Activated CD4-positive, alpha-beta T cell treated with anti-CD3 and anti-CD28 coated beads for 36 hours (primary cell): ENCODE measurements around the gene EXOSC7. TPM values are rescaled to one million over a fixed set of nuclear protein-coding genes. Genes with fewer than 3 reads are reported as not detected.
A peak's percentile ranks its signal among the peaks of the same experiment; 100 is the strongest.

ENCODE experiments used
- ATAC-seq: fragments of 200-7000 bp; cut with Tn5 transposase; one replicate; pipeline ENCODE4 v1.10.0; 2021; ENCODE audit warnings: mild to moderate bottlenecking, moderate library complexity
- CTCF ChIA-PET: fragments of 350-600 bp; sonication (Branson Sonifier 250); formaldehyde crosslinking; loops from one replicate; lab custom pipeline; 2021; ENCODE audit warnings: antibody characterized with exemption; lab: Charles Lee
- POLR2A ChIA-PET: fragments of 350-600 bp; sonication (Branson Sonifier 250); formaldehyde crosslinking; loops from one replicate; lab custom pipeline; 2021; ENCODE audit warnings: antibody characterized with exemption, inconsistent platforms; lab: Charles Lee
- DNase-seq: peaks from one replicate; pipeline ENCODE4 v3.0.0-alpha.2; 2020
- H3K27ac Mint-ChIP-seq: one replicate; pipeline ENCODE4 v1.8.0; 2021; ENCODE audit warnings: mixed read lengths
- H3K27me3 Mint-ChIP-seq: one replicate; pipeline ENCODE4 v1.8.0; 2021; ENCODE audit warnings: mixed read lengths
- H3K36me3 Mint-ChIP-seq: one replicate; pipeline ENCODE4 v1.8.0; 2021; ENCODE audit warnings: low read depth, mixed read lengths
- H3K4me1 Mint-ChIP-seq: one replicate; pipeline ENCODE4 v1.8.0; 2021; ENCODE audit warnings: mixed read lengths
- H3K4me3 Mint-ChIP-seq: one replicate; pipeline ENCODE4 v1.8.0; 2021; ENCODE audit warnings: mild to moderate bottlenecking, moderate library complexity, mixed read lengths
- H3K9me3 Mint-ChIP-seq: one replicate; pipeline ENCODE4 v1.8.0; 2021; ENCODE audit warnings: low read depth, mixed read lengths
- intact Hi-C, 2 experiments: fragments of 100-400 bp; cut with DNase I in 1 of 2; cut with micrococcal nuclease in 1 of 2; formaldehyde crosslinking; loops; one replicate each; pipeline versions ENCODE4 v1.14.2 to v1.15.1; 2022 to 2024; cut with DNase I, micrococcal nuclease
- total RNA-seq, 2 experiments: library from RNA; stranded (reverse); gene quantifications; one replicate each; pipeline ENCODE4 v1.2.3, GENCODE V29; 2021

Gene EXOSC7
- total RNA-seq, 2 experiments from 2014 or later: 42.7 to 70.7 TPM

- Mint-ChIP-seq H3K4me3 (no peak overlapping the region), H3K4me1 (peaks cover 57% of the 10 kb centered on the region), H3K9me3 (no peaks in the 10 kb centered on the region), H3K27ac (peak overlapping the region; percentile 49), H3K36me3 (peaks cover 69% of the 10 kb centered on the region), H3K27me3 (no peaks in the 10 kb centered on the region)
- no peak for DNase-seq
- ChIA-PET POLR2A (no interaction called here), CTCF (interaction anchor here (1.2 kb wide), 1 partner anchor 665 kb away, joined by 3 read pairs; no protein-coding TSS in a partner anchor)
- ATAC-seq: no peak
- intact Hi-C loops: no loop called here
Observed at GRCh38 chr3:44995142-44995770, 19.2 kb downstream of the EXOSC7 start.

DNA sequence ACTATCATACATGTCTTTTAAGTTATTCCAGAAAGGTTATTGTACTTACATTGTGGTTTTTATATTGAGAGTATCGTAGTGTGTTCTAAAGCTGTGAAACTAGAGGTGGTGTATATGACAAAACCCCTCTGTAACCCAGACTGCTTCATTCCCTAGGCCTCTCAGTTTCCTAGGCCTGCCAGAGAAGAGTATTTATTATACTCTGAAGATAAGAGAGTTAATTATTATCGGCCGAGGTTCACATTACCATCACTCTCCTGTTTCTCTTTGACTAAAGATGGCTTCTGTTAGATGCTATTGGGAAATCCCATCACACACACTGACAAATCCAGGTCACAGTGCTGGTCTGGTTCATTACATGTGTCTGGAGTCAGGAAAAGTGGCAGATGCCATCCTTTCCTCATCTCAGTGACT lies 20.5 kb downstream of the EXOSC7 start:
- CTCF ChIA-PET: interaction anchor here (0.6 to 1.2 kb wide), 7 partner anchors 9 to 664 kb away, joined by 3 to 7 read pairs (median 3); no protein-coding TSS in a partner anchor
- Mint-ChIP-seq H3K36me3 (peaks cover 65% of the 10 kb centered on the region), H3K27me3 (no peaks in the 10 kb centered on the region), H3K4me1 (peaks cover 48% of the 10 kb centered on the region), H3K4me3 (no peak overlapping the region), H3K27ac (peak overlapping the region; percentile 75), H3K9me3 (no peaks in the 10 kb centered on the region)
- ATAC-seq: peak; percentile 93
- DNase-seq: no peak
- POLR2A ChIA-PET: no interaction called here
- intact Hi-C loops: loop anchor here in 1 of 2 experiments (1.0 kb wide), 1 partner anchor 16 kb away; no protein-coding TSS in a partner anchor

- ATAC-seq: no peak
- POLR2A ChIA-PET: no interaction called here
Observed at GRCh38 chr3:44999782-45000181, 23.7 kb downstream of the EXOSC7 start.

DNA sequence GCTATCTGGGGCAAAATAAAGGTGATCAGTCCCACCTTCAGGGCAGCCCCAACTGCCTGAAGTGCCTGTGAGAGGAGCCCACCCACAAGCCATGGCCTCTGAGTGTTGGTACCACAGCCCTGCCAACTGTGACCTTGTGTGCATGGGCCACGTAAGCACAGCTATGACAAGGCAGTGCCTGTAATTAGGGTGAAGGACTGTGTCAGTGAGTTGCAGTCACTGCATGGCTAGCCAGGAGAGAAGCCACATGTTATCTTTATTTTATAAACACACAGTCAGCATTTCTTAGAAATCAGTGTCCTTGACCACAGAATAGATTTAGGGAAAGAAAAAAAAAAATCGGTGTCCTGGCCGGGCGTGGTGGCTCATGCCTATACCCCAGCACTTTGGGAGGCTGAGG lies 24.8 kb downstream of the EXOSC7 start:
- no peak for ATAC-seq

More at GRCh38 chr3:44999782-45000181, 23.7 kb downstream of the EXOSC7 start:
- DNase-seq: no peak
- H3K4me3 Mint-ChIP-seq: no peak overlapping the region
- no peaks in the 10 kb centered on the region for H3K9me3 Mint-ChIP-seq
- peaks cover 32% of the 10 kb centered on the region for H3K4me1 Mint-ChIP-seq
- CTCF ChIA-PET: interaction anchor here (0.6 kb wide), 1 partner anchor 11 kb away, joined by 3 read pairs; no protein-coding TSS in a partner anchor
- no peaks in the 10 kb centered on the region for H3K27me3 Mint-ChIP-seq
- intact Hi-C loops: loop anchor here in 1 of 2 experiments (10.0 kb wide), 1 partner anchor 465 kb away; no protein-coding TSS in a partner anchor
- H3K36me3 Mint-ChIP-seq: peaks cover 65% of the 10 kb centered on the region
- peak overlapping the region; percentile 14 for H3K27ac Mint-ChIP-seq

DNA sequence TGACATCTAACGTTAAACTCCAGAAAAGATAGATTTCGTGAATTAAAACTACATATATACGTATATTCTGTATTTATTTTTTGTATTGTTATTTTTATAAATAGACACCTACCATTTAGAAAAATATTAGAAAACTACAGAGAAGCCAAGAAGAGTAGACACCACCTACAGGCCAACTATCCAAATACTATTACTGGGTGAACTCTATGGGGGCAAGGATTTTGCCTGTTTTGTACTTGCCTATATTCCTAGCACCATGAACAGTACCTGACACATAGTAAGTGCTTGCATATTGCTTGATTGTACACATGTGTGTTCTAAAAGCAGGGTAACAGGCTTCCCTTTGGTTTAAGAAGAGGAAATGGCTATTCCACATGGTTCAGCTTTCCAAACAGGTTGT lies 25.7 kb downstream of the EXOSC7 start:
- ChIA-PET POLR2A (interaction anchor here (0.7 kb wide), 1 partner anchor 239 kb away, joined by 3 read pairs; no protein-coding TSS in a partner anchor), CTCF (interaction anchor here (0.8 to 1.9 kb wide), 2 partner anchors 8 to 14 kb away, joined by 4 to 11 read pairs; no protein-coding TSS in a partner anchor)
- Mint-ChIP-seq H3K27me3 (no peaks in the 10 kb centered on the region), H3K4me1 (peaks cover 26% of the 10 kb centered on the region), H3K36me3 (peaks cover 65% of the 10 kb centered on the region), H3K4me3 (no peak overlapping the region), H3K9me3 (no peaks in the 10 kb centered on the region), H3K27ac (no peak overlapping the region)
- ATAC-seq (no peak), DNase-seq (no peak)
- intact Hi-C loops: loop anchor here in 1 of 2 experiments (10.0 kb wide), 1 partner anchor 467 kb away; no protein-coding TSS in a partner anchor

More for the DNA sequence above, 24.8 kb downstream of the EXOSC7 start:
- no peak overlapping the region for H3K4me3 Mint-ChIP-seq
- no peaks in the 10 kb centered on the region for H3K9me3 Mint-ChIP-seq
- no peak for DNase-seq
- peaks cover 34% of the 10 kb centered on the region for H3K4me1 Mint-ChIP-seq
- H3K27me3 Mint-ChIP-seq: no peaks in the 10 kb centered on the region
- no peak overlapping the region for H3K27ac Mint-ChIP-seq
- ChIA-PET CTCF (interaction anchor here (0.8 kb wide), 1 partner anchor 15 kb away, joined by 4 read pairs; no protein-coding TSS in a partner anchor), POLR2A (interaction anchor here (0.7 kb wide), 1 partner anchor 239 kb away, joined by 3 read pairs; no protein-coding TSS in a partner anchor)
- intact Hi-C loops: loop anchor here in 1 of 2 experiments (10.0 kb wide), 1 partner anchor 466 kb away; no protein-coding TSS in a partner anchor
- H3K36me3 Mint-ChIP-seq: peaks cover 69% of the 10 kb centered on the region

DNA sequence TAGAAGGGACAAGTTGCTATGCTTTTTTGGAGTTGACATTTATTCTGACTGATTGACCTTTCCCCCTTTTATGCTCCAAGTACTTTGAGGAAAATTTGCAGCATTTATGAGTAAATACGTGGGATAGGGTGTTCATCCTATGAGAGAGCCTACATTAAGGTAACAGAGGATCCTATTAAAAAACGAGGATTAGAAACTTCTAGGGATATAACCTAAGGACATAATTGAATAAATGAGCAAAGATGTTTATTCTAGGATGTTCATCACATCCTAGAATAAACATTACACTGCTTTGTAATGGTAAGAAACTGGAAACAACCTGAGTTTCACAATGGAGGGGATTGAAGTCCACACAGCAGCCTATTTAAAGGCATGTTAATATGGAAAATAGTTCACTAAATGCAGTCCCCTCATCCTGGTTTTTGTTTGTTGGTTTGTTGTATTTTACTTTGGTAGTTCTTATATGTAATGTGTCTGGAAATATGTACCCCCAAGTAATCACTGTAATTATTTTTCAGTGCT lies 26.2 kb downstream of the EXOSC7 start:
- ATAC-seq: no peak
- Mint-ChIP-seq H3K4me1 (peaks cover 26% of the 10 kb centered on the region), H3K36me3 (peaks cover 65% of the 10 kb centered on the region), H3K4me3 (no peak overlapping the region), H3K27me3 (no peaks in the 10 kb centered on the region), H3K27ac (no peak overlapping the region), H3K9me3 (no peaks in the 10 kb centered on the region)
- ChIA-PET CTCF (interaction anchor here (1.9 kb wide), 1 partner anchor 9 kb away, joined by 11 read pairs; no protein-coding TSS in a partner anchor), POLR2A (no interaction called here)
- intact Hi-C loops: loop anchor here in 1 of 2 experiments (10.0 kb wide), 1 partner anchor 467 kb away; no protein-coding TSS in a partner anchor
- no peak for DNase-seq

DNA sequence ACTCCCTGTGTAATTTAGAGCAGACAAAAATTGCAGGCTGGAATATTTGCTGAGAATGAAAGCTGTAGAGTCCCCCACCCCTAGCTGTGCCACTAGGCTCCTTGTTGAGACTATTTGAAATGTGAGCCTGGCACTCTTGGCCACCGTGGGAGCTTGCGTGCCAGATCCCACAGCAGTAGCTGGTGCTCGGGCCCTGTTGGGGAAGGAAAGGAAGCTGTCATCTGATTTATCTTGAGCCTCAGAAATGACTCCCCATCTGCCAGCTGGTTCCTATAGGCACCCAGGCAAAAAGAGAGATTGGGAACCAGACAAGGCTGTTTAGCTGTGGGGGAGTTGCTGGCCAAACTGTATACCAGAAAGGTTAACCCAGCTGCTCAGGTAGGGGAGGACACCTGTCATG lies 26.7 kb downstream of the EXOSC7 start:
- ATAC-seq: no peak
- Mint-ChIP-seq H3K36me3 (peaks cover 64% of the 10 kb centered on the region), H3K27ac (no peak overlapping the region), H3K27me3 (no peaks in the 10 kb centered on the region), H3K9me3 (no peaks in the 10 kb centered on the region), H3K4me1 (peaks cover 22% of the 10 kb centered on the region), H3K4me3 (no peak overlapping the region)
- intact Hi-C loops: loop anchor here in 1 of 2 experiments (10.0 kb wide), 1 partner anchor 468 kb away; no protein-coding TSS in a partner anchor
- CTCF ChIA-PET: interaction anchor here (1.9 kb wide), 1 partner anchor 9 kb away, joined by 11 read pairs; no protein-coding TSS in a partner anchor
- POLR2A ChIA-PET: no interaction called here
- no peak for DNase-seq

GRCh38 chr3:45003406-45003805 lies 27.4 kb downstream of the EXOSC7 start:
- CTCF ChIA-PET: interaction anchor here (0.7 to 1.9 kb wide), 3 partner anchors 10 to 551 kb away, joined by 3 to 11 read pairs (median 3); no protein-coding TSS in a partner anchor
- Mint-ChIP-seq H3K36me3 (peaks cover 66% of the 10 kb centered on the region), H3K27ac (no peak overlapping the region), H3K4me3 (no peak overlapping the region), H3K27me3 (no peaks in the 10 kb centered on the region), H3K9me3 (no peaks in the 10 kb centered on the region), H3K4me1 (peaks cover 22% of the 10 kb centered on the region)
- DNase-seq: no peak
- intact Hi-C loops: loop anchor here in 1 of 2 experiments (10.0 kb wide), 1 partner anchor 469 kb away; no protein-coding TSS in a partner anchor
- no peak for ATAC-seq
- POLR2A ChIA-PET: no interaction called here

DNA sequence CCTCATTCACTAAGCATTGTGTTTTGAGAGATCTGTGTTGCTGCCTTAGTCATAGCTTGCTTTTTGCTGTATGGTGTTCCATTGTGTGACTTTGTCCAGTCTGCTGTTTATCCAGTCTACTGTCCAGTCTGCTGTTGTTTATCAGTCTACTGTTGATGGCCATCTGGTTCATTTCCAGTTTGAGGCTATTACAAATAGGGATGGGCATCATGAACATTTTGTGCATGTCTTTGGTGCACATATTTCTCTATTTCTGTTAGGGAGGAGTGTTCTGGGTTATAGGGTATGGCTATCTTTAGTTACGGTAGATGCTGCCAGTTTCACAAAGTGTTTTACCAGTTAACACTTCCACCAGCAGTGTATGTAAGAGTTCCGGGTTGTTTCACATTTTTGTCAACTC lies 27.8 kb downstream of the EXOSC7 start:
- Mint-ChIP-seq H3K4me1 (peaks cover 22% of the 10 kb centered on the region), H3K36me3 (peaks cover 66% of the 10 kb centered on the region), H3K27ac (no peak overlapping the region), H3K9me3 (no peaks in the 10 kb centered on the region), H3K27me3 (no peaks in the 10 kb centered on the region), H3K4me3 (no peak overlapping the region)
- no peak for DNase-seq
- ChIA-PET CTCF (interaction anchor here (0.7 to 1.9 kb wide), 3 partner anchors 11 to 551 kb away, joined by 3 to 11 read pairs (median 3); no protein-coding TSS in a partner anchor), POLR2A (no interaction called here)
- ATAC-seq: no peak
- intact Hi-C loops: loop anchor here in 1 of 2 experiments (10.0 kb wide), 1 partner anchor 469 kb away; no protein-coding TSS in a partner anchor

DNA sequence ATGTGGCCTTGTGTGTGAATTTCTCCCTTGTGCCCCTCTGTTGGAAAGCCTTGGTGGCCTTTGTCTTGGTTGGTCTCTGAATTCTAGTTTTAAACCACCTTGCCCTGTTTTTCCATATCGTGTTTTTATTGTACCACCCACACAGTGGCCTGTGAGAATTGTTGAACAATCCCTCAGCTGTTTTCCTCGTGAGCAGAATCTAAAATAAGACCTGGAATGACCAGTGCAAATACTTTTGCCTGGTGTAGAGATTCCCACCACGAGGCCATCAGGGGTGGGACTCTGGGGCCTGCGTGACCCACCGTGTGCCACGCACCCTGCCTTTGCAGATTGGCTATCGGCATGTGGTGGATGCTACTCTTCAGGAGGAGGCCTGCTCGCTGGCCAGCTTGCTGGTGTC lies 31.0 kb downstream of the EXOSC7 start:
- Mint-ChIP-seq H3K36me3 (peaks cover 61% of the 10 kb centered on the region), H3K27me3 (no peaks in the 10 kb centered on the region), H3K27ac (no peak overlapping the region), H3K4me1 (peaks cover 22% of the 10 kb centered on the region), H3K9me3 (no peaks in the 10 kb centered on the region), H3K4me3 (no peak overlapping the region)
- ATAC-seq (no peak), DNase-seq (no peak)
- ChIA-PET POLR2A (no interaction called here), CTCF (interaction anchor here (1.1 kb wide), 1 partner anchor 11 kb away, joined by 7 read pairs; no protein-coding TSS in a partner anchor)
- intact Hi-C loops: loop anchor here in 1 of 2 experiments (10.0 kb wide), 1 partner anchor 472 kb away; no protein-coding TSS in a partner anchor

GRCh38 chr3:45008117-45008516 lies 32.1 kb downstream of the EXOSC7 start:
- DNase-seq (no peak), ATAC-seq (no peak)
- intact Hi-C loops: loop anchor here in 1 of 2 experiments (10.0 kb wide), 1 partner anchor 473 kb away; no protein-coding TSS in a partner anchor
- ChIA-PET CTCF (no interaction called here), POLR2A (no interaction called here)
- peaks cover 20% of the 10 kb centered on the region for H3K4me1 Mint-ChIP-seq
- no peaks in the 10 kb centered on the region for H3K27me3 Mint-ChIP-seq
- H3K36me3 Mint-ChIP-seq: peaks cover 60% of the 10 kb centered on the region
- no peak overlapping the region for H3K4me3 Mint-ChIP-seq
- H3K9me3 Mint-ChIP-seq: no peaks in the 10 kb centered on the region
- H3K27ac Mint-ChIP-seq: no peak overlapping the region
